HG02870 (cell line): ENCODE results near the gene WDFY4.

Experiments
- ATAC-seq: cut with Tn5 transposase; IDR thresholded peaks from one replicate; pipeline ENCODE4 v1.9.1; 2021; ENCODE audit warnings: mild to moderate bottlenecking, moderate library complexity; ENCODE audit not compliant: unreplicated experiment

Gene WDFY4

GRCh38 chr10:48896756-48897440 is 212.2 kb downstream of the WDFY4 start:
- ATAC-seq, result no peak

- ATAC-seq, result no peak
Observed at GRCh38 chr10:48897441-48897790, 212.7 kb downstream of the WDFY4 start.

GRCh38 chr10:48898426-48898825 is 213.8 kb downstream of the WDFY4 start:
- ATAC-seq, result no peak

GRCh38 chr10:48899781-48900180 is 215.1 kb downstream of the WDFY4 start:
- ATAC-seq, result no peak

- no peak for ATAC-seq
Observed at GRCh38 chr10:48900371-48900801, 215.7 kb downstream of the WDFY4 start.

GRCh38 chr10:48901319-48901718 is 216.6 kb downstream of the WDFY4 start:
- ATAC-seq, result no peak

GRCh38 chr10:48902096-48902495 is 217.4 kb downstream of the WDFY4 start:
- ATAC-seq, result no peak

- ATAC-seq, result no peak
Observed at GRCh38 chr10:48903151-48903550, 218.5 kb downstream of the WDFY4 start.

GRCh38 chr10:48904861-48905260 is 220.2 kb downstream of the WDFY4 start:
- no peak for ATAC-seq

- no peak for ATAC-seq
Observed at GRCh38 chr10:48905311-48905710, 220.6 kb downstream of the WDFY4 start.

GRCh38 chr10:48906841-48907240 is 222.2 kb downstream of the WDFY4 start:
- no peak for ATAC-seq

- no peak for ATAC-seq
Observed at GRCh38 chr10:48907730-48908129, 223.1 kb downstream of the WDFY4 start.

- no peak for ATAC-seq
Observed at GRCh38 chr10:48910548-48910947, 225.9 kb downstream of the WDFY4 start.

- no peak for ATAC-seq
Observed at GRCh38 chr10:48913674-48914073, 229.0 kb downstream of the WDFY4 start.

- ATAC-seq, result no peak
Observed at GRCh38 chr10:48923748-48924147, 239.1 kb downstream of the WDFY4 start.

GRCh38 chr10:48924988-48925387 is 240.3 kb downstream of the WDFY4 start:
- no peak for ATAC-seq

GRCh38 chr10:48926255-48926654 is 241.6 kb downstream of the WDFY4 start:
- ATAC-seq, result no peak

GRCh38 chr10:48926764-48927540 is 242.3 kb downstream of the WDFY4 start:
- no peak for ATAC-seq

- ATAC-seq, result no peak
Observed at GRCh38 chr10:48929413-48929990, 244.8 kb downstream of the WDFY4 start.

- no peak for ATAC-seq
Observed at GRCh38 chr10:48931188-48931587, 246.5 kb downstream of the WDFY4 start.

GRCh38 chr10:48932831-48933664 is 248.4 kb downstream of the WDFY4 start:
- no peak for ATAC-seq
